GM13977 (cell line): ENCODE results near the gene EXOSC7.

Experiments used
- DNase-seq: peaks from one replicate; pipeline ENCODE4 v3.0.0; 2012; ENCODE audit warnings: low spot score
- in situ Hi-C: fragments of 300-500 bp; cut with MboI; formaldehyde crosslinking; loops from one replicate; pipeline ENCODE4 v1.12.0; 2022; ENCODE audit warnings: low sequenced_read_pairs, low pct_unique_long_range_greater_than_20kb, mixed read lengths, inconsistent platforms; ENCODE audit not compliant: unreplicated experiment
- TF ChIP-seq, protein P1 (sequence below): IDR thresholded peaks from 2 replicates; pipeline ENCODE4 v1.5.1; 2012; ENCODE audit warnings: mild to moderate bottlenecking, control low read depth; ENCODE audit not compliant: insufficient read depth; ENCODE audit errors: extremely low read depth, missing control alignments

EXOSC7 gene

DNA sequence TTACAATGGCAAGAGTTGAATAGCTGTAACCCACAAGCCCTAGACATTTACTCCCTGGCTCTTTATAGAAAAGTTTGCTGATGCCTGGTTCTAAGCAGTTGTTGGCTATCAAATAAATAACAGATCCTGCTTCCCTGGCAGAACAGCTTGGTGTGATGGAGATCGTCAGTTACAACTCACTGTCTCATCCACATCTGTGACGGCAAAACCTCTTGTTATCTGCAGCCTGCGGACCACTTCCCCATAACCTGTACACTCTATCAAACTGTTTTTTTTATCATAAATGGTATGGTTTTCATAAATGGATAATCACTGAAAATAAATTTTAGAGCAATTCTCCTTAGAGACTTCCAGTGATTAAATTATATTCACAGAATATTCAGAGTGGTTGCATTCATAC lies 14.2 kb upstream of the EXOSC7 start:
- TF ChIP-seq, protein P1, sequence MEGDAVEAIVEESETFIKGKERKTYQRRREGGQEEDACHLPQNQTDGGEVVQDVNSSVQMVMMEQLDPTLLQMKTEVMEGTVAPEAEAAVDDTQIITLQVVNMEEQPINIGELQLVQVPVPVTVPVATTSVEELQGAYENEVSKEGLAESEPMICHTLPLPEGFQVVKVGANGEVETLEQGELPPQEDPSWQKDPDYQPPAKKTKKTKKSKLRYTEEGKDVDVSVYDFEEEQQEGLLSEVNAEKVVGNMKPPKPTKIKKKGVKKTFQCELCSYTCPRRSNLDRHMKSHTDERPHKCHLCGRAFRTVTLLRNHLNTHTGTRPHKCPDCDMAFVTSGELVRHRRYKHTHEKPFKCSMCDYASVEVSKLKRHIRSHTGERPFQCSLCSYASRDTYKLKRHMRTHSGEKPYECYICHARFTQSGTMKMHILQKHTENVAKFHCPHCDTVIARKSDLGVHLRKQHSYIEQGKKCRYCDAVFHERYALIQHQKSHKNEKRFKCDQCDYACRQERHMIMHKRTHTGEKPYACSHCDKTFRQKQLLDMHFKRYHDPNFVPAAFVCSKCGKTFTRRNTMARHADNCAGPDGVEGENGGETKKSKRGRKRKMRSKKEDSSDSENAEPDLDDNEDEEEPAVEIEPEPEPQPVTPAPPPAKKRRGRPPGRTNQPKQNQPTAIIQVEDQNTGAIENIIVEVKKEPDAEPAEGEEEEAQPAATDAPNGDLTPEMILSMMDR: no peak
- in situ Hi-C loops: no loop called here
- no peak for DNase-seq

DNA sequence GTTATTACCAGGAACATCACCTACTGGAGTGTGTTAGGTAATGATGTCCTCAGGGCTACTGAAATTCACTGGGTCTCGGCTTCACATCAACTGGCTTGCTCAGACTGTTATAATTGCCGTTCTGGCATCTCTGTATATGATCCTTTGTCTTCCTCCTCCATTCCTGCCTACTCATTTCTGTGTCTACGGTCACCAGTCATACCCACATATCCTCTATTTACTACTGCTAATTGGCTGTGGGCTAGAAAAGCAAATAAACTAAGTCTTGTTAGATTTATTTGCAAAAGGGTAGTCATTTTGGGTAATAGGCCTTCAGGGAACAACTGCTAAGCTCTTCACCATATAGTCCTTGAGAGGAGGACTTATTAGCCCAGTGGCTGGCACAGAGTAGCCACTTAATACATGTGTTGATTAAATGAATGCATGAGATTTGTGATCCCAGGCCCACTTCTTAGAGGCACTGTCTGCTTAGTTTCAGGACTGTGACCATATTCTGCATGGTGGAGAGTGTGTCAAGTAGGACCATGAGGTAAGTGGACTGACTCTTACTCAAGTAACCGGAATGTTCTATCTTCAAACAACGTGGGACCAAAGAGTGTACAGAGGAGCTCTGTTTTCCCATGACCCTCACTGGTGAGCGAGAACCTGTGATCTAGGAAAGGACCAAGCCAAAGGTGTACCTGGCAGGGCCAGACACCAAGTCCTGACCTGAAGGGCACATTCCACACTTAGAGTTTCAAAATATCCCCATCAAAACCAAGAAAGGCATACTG lies 13.2 kb upstream of the EXOSC7 start:
- DNase-seq: no peak
- TF ChIP-seq, protein P1: no peak
- in situ Hi-C loops: no loop called here

DNA sequence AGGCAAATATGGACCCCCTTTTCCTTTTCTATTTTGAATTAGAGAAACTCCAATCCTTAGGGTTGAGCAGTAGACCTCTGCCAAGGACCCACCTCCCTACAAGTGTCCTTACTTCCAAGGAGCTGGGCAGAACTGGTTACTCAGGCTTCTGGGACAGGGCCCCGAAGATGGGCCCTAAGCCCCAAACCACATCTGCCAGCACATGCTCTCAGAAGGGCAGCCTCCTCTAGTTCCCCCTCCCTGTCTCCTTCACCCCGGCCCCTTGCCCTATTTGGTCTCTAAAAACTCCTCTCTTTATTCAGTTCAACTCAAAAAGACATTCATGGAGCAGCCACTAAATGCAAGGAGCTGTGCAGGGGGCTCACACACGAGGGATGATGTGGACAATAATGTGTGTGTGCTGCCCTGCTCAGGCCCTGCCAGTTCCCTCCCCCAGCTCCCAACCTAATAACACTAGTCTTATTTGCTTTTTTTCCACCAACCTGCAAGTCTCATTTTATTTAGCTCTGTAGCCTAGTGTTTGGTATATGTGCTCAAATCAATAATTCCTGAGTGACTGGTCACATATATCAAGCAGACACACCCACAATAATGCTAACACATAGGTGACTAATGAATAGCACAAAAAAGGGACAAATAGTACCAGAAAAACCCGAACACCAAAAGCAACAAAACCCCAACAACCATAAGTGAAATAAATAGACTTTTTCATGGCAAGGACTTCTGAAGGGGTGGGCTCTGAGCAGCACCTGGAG lies 12.3 kb upstream of the EXOSC7 start:
- in situ Hi-C loops: no loop called here
- no peak for DNase-seq
- TF ChIP-seq, protein P1: no peak

GRCh38 chr3:44965165-44965564 lies 10.9 kb upstream of the EXOSC7 start:
- TF ChIP-seq, protein P1: no peak
- in situ Hi-C loops: no loop called here
- no peak for DNase-seq

GRCh38 chr3:44966795-44967278 lies 9.2 kb upstream of the EXOSC7 start:
- no peak for DNase-seq
- in situ Hi-C loops: no loop called here
- TF ChIP-seq, protein P1: no peak

DNA sequence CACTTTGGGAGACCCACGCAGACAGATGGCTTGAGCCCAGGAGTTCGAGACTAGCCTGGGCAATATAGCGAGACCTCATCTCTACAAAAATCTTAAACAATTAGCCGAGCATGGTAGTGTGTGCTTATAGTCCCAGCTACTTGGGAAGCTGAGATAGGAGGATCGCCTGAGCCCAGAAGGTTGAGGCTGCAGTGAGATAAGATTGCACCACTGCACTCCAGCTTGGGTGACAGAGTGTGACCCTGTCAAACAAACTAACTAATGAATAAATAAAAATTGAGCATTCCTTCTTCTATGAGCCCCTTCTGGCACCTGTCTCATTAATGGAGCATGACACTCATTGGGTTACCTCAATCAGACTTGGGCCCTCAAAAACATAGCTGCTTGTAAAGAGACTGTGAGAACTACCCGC lies 7.6 kb upstream of the EXOSC7 start:
- in situ Hi-C loops: no loop called here
- TF ChIP-seq, protein P1: no peak
- DNase-seq: no peak
